Cardiac fibroblast (primary cell): ENCODE data around the gene CSTF2.

Source experiments
- DNase-seq, 2 donors: peaks; one replicate each; pipeline versions ENCODE4 v3.0.0 to v3.0.0-alpha.2; 2010; ENCODE audit warnings: low read depth in 2 of 2
- H3K4me3 ChIP-seq, 2 donors: replicated peaks in 1 of 2; 1 replicate in 1 of 2; 2 replicates in 1 of 2; pipeline ENCODE4 v1.5.1; 2011; ENCODE audit warnings: low read depth in 2 of 2, low read length in 2 of 2, mild to moderate bottlenecking in 2 of 2, moderate library complexity in 1 of 2
- TF ChIP-seq, protein P1 (sequence below): IDR thresholded peaks from one replicate; pipeline ENCODE4 v1.5.1; 2011; ENCODE audit warnings: low read depth, mild to moderate bottlenecking, low read length, inconsistent platforms

Gene CSTF2

DNA sequence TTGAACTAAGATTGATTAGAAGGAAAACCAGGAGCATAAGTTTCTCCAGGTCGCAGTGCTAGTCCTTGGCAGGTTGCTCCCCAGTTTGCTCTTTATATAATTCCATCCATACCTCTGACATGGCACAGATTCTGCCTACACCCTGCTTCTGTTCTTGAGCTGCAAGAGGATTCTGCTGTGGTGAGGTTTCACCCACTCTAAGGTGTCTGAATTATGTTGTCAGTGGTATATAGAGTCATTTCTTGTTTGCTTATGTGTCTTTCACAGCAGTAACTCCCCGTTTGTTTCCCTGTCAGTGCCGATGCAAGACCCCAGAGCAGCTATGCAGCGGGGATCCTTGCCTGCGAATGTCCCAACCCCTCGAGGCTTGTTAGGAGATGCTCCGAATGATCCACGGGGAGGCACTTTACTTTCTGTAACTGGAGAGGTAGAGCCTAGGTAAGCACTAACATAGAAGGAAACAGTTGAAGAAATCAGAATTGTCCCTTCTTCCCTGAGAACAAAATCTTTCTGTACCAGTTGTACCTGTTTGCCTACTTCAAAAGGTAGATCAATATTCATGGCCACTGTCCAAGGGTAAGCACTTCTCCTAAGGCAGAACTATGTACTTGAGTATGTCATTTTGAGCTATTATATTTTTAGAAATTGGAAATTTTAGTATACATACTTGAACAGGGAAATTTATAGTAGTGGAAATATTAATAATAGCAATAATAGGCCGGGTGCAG is 11.2 kb downstream of the CSTF2 start:
- TF ChIP-seq, protein P1, sequence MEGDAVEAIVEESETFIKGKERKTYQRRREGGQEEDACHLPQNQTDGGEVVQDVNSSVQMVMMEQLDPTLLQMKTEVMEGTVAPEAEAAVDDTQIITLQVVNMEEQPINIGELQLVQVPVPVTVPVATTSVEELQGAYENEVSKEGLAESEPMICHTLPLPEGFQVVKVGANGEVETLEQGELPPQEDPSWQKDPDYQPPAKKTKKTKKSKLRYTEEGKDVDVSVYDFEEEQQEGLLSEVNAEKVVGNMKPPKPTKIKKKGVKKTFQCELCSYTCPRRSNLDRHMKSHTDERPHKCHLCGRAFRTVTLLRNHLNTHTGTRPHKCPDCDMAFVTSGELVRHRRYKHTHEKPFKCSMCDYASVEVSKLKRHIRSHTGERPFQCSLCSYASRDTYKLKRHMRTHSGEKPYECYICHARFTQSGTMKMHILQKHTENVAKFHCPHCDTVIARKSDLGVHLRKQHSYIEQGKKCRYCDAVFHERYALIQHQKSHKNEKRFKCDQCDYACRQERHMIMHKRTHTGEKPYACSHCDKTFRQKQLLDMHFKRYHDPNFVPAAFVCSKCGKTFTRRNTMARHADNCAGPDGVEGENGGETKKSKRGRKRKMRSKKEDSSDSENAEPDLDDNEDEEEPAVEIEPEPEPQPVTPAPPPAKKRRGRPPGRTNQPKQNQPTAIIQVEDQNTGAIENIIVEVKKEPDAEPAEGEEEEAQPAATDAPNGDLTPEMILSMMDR, result no peak
- no peak overlapping the region for H3K4me3 ChIP-seq
- DNase-seq, result no peak

DNA sequence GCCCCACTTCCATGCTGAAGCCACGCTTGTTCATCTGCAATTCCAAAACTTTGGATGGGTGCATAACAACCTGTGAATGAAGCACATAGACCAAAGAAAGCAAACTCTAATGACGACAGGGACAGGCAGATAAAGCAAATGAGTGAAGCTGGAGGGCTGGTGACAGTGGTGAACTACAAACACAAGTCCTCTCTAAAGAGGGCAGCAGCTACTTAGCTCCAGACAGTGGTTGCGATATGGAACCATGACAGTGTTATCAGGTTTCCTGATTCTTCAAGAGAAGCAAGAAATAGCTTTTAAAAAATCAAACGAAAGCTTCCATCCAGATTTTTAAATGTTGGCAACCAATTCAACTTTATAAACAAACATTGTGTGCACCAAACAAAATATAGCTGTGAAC is 30.1 kb downstream of the CSTF2 start:
- no peak overlapping the region for H3K4me3 ChIP-seq
- TF ChIP-seq, protein P1, result no peak

DNA sequence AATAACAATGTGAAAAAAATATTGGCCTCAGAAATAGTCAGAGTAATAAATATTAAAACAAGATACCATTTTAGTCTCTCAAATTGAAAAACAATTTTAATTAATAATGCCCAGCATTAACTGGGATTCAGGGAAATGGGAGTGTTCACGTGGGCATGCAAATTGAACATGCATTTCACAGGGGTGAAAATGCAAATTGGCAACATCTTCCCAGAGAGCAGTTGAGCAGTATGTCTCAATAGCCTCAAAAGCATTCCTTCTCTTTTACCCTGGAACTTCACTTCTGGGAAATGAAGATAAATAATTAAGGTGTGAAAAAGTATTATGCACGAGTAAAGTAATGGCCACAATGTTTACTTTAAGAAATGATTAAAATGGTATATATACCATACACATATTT is 32.6 kb downstream of the CSTF2 start:
- H3K4me3 ChIP-seq, result no peak overlapping the region
- TF ChIP-seq, protein P1, result no peak
- no peak for DNase-seq

More for the DNA sequence above, 30.1 kb downstream of the CSTF2 start:
- DNase-seq, result no peak

DNA sequence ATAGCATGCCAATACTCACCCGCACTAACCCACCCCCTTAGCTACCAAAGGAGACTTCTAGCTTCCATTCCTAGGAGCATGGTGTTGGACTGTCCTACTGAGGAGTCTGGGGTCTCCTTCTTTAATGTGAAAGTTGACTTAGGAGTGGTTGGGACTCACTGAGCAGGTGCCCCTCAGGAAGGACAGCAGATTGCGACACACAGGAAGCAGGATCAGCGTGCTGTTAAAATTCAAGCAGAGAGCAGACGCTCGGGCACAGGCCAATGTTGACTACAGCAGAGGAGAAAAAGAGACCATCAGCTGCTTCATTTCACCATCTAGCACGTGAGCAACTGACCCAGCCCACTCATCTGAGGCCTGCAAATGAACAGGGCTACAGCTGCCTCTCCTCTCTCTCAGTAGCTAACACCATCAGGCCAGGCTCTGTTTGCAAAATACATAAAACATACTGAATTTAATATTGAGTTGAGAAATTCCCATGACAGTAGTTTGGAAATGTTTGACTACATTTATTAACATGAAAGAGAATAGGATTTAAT is 43.2 kb downstream of the CSTF2 start:
- H3K4me3 ChIP-seq, result no peak overlapping the region
- peak in 1 of 2 donors; percentile 19 for DNase-seq
- TF ChIP-seq, protein P1, result no peak

- no peak overlapping the region for H3K4me3 ChIP-seq
- TF ChIP-seq, protein P1, result no peak
- DNase-seq, result peak; percentile 38 to 58
Measured at GRCh38 chrX:100864657-100865391, 44.6 kb downstream of the CSTF2 start.

DNA sequence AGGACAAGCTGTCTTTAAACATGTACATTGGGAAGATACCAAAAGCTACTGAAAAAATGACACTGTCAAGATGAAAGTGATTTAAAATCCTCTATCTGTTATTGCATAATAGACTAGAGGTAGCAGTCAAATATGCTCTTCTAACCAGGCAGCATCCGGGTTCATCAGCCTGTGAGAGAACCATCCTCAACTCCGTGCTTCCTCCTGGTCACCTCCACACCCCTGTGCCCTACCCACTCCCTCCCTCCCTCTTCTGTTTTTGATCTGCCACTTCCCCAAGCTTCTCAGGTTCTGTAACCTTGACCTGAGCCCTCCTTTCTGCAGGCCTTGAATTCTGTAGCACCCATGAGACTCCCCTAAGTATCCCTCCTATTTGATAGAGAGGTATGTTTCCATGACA is 48.1 kb downstream of the CSTF2 start:
- TF ChIP-seq, protein P1, result no peak
- H3K4me3 ChIP-seq, result no peak overlapping the region
- DNase-seq, result no peak
